Measurements from ENCODE around the gene PDHA2. TPM values are rescaled to one million over a fixed set of nuclear protein-coding genes. Genes with fewer than 3 reads are reported as not detected.
"Not testable (repeated sequence)": the region's sequence is repeated elsewhere in the genome, so short reads cannot be mapped to it uniquely, and the experiment has no call there.

Gene PDHA2
- total RNA-seq (ENCODE audit: insufficient read depth, low replicate concordance): 0.48 TPM

DNA sequence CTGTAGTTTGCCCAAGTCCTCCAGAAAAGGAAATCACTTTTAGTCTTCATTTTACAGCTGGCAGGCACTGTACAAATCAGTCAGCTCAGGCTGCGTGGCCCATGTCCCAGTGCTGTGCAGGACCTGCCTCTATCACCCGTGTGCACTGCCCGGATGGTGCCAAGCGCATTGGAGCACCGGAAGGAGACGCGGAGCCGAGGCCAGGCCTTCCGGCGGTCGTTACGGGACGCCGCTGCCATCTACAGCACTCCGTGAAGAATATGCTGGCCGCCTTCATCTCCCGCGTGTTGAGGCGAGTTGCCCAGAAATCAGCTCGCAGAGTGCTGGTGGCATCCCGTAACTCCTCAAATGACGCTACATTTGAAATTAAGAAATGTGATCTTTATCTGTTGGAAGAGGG lies at the start of gene PDHA2:
Gene PDHA2, plus strand, starts transcription at position 203 of the 400 bp plus-strand sequence. Its CDS starts 58 bp downstream, at position 261.
- DNase-seq (ENCODE audit: low spot score): no peak

DNA sequence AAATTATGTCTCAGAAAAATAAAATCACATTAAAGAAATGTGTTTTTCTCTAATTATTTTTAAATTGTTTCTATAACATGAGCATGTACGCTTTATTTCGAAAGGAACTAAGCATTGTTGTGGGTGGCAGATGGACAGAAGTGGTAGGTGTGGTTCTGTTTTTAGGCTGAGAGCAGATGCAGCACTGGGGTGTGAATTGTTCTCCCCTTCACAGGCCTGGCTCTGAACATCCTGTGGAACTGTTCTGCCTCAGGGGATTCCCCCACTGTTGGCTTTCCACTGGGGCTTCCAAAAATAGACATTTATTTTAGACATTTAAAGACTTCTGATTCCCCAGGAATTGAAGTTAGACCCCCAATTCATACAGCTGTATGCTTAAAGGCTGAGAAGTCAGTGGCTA lies 41.9 kb upstream of the PDHA2 start:
- DNase-seq (ENCODE audit: low spot score): no peak

DNA sequence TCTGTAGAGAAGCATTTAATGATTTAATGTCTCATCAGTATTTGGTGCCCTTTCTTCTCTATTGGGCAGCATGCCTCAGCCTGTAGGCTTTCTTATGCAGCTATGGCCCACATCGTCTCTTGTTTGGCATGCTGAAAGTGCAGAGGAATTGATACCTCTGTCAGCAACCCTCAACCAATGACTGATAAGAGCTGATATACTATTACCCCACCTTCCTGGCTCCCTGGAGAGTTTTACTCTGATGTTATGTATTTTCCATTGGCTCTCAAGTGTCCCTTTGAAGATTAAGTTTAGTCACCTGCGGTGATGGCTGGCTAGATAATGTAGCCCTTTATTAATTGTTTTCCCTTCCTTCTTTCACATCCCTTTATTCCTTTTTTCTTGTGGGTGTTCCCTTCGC lies 41.2 kb upstream of the PDHA2 start:
- no peak for DNase-seq (ENCODE audit: low spot score)

DNA sequence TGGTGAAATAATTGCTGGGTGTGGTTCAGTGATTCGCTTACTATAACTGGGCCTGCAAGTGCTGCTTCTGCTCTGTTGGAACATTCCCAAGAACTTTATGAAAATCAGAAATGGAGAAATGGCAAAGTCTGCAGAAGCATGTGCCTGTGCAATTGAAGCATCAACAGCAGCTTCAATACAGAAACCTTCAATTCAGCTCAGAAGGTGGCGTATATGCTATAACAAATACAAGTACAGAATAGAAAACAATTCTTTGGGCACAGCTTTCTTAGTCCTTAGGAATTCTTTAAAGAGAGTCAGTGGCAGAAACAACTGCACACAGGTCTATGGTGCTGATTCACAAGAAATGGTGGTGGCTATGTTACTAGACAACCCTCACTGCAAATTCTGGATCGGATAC lies 18.0 kb upstream of the PDHA2 start:
- DNase-seq (ENCODE audit: low spot score): peak; percentile 22

DNA sequence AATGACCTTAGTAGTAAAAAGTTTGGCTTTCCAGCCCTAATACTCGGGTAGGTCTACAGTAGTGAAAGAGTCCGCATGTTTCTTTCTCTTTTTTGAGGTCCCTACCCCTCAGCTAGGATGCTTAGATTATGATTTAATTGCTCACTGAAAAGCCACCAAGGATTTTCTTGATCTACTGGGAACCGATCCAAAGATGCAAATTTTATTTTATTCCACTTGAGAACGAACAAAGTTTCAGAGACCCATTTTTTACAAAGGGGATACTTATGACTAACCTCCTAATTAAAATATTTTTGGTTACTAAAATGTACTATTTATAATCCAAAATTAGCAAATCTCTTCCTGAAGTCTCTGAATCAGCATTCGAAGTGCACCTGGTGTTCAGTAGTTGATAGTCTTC lies 14.3 kb upstream of the PDHA2 start:
- no peak for DNase-seq (ENCODE audit: low spot score)

DNA sequence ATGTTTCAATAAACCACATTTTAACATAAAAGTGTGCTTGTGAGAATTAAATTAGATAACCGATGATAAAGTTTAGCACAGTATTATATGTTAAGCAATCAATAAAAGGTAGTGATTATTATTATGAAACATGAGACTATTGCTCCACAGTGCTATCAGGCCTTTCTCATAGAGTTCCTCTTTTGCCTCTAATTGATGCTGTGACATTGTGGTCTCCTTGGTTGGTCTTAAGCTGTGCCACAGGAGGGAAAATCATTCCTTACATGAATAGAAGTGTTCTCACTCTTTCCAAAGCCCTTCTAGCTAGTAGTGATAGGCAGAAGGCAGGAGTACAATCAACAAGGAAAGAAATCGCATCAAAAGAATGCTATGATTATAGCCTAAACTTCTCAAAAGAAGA lies 9.2 kb upstream of the PDHA2 start:
- DNase-seq (ENCODE audit: low spot score): no peak

DNA sequence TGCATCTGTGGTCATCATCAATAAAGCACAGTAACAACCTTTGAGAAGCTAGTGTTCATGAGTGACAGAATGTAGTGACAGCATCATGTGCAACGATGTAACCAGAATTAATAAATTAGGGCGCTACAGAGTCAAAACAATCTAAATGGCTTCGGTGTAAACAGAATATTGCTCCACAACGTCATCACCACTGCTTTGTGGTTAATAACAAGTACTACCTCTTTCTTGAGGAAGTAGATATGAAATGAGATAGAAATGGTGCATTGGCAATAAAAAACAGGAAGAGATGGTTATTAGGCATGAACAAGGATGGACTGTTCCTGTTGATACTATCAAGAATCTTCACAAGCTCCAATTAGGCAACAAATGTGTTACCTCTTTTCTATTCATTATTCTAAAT lies 8.7 kb upstream of the PDHA2 start:
- DNase-seq (ENCODE audit: low spot score): no peak

DNA sequence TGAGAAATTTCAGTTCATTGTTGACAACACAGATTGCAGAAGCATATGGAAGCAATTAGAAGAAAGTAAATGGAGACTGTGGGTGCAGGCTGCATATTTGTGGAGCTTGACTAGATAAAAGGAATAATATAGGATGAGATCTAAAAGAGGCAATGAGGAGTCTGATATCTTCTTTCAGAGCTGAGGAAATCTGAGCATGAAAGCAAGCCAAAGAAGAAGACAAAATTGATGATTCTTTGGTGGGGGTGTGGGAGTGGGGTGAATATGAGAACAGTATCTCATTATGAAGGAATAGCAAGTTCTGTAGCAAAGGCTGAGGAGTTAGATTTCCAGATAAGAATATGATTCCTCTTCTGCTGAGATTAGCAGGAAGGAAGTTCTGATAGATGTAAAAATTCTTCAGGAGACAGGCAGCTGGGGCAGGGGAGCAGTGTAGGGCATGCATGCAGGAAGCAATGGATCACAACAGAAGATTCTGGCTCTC lies 6.1 kb upstream of the PDHA2 start:
- peak; percentile 27 for DNase-seq (ENCODE audit: low spot score)

DNA sequence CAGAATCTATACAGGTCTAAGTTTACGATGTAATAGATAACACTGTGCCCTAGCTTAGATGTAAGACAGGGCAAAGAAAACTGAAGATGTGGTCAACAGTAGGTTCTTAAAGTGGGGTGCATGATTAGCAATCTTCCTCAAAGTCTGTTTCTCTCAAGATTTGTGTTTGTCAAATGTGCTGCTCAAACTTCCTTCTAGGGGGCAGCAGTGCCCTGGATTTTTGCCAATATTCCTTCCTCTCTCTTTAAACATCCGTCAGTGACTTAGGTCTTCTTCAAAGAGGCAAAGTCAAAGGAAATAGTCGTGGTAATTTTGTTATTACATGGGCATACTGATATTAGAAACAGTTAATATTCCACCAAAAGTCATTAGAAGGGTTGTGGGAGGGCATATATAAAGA lies 4.2 kb upstream of the PDHA2 start:
- no peak for DNase-seq (ENCODE audit: low spot score)

DNA sequence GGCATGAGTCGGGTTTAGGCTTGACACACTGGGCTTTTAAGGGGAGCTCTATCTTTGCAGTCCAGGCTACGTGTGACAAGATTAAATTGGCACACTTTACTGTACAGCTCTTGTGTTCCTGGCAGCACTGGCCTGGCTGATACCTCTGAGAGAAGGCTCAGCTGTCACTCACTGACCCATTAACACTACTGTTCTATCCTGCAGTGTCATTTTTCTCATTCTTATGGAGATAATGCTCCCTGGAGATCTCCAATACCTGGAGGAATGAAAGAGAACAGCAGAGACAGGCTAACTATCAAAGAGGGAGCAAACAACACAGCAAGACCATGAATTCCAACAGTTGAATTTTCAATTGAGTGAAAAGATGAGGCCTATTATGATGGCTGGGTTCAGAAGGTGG lies 1.7 kb upstream of the PDHA2 start:
- no peak for DNase-seq (ENCODE audit: low spot score)

DNA sequence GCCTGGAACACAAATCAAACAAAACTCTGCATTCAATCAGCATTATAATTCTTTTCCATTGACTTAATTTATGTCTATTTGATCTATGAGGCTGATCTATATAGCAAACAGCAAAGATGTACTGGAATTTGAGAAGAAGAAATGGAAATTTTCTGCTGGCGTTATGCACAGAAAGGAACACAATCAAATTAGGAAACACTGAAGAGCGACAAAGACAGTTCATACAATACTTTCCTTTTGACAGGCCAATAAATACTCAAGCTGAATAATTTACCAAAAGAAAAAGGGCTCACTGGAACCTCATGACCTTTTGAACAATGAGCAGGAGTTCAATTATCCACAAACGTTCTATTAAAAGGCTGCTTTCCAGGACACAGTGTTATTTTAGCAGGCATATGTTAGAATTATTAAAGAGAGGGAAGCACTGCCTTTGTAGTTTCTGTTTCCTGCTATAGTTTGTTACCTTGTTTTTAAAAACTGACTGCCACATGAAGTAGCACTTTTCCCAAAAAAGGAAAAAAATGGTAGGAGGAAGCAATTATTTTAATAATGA lies 8.1 kb downstream of the PDHA2 start:
- no peak for DNase-seq (ENCODE audit: low spot score)

DNA sequence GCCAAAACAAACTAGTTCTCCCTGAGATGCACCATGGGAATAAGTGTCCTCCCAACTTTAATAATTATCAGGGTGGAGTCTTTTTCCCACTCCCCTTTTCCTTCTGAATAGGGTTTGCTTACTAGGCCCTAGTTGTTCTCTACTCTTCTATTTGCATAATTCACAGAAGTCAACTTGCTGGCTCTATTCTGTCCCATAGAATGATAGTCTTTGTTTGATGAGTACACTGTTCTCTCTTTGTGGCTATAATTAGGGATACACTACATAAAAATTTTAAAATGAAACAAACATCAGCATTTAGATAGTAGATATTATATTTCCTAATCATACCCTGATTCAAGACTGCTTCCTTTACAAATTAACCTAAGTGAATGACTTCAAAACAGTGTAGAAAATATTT lies 10.3 kb downstream of the PDHA2 start:
- DNase-seq (ENCODE audit: low spot score): no peak

DNA sequence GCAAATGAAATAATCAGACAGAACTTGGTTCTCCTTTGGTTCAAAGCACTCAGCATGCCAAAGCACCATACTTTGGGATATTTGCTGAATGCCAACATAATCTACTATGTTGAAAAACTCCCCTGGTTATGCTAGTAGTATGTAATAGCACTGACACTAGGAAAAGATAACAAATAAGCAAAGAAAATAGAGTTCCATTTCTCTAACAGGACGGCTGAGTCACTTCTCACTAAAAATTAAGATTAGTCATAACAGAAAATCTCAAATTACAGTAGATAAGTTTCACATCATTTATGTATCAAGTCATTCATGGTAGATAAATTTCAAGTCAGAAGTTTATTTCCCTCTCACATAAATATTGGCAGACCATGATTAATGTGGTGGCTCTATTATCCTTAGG lies 17.9 kb downstream of the PDHA2 start:
- DNase-seq (ENCODE audit: low spot score): no peak

DNA sequence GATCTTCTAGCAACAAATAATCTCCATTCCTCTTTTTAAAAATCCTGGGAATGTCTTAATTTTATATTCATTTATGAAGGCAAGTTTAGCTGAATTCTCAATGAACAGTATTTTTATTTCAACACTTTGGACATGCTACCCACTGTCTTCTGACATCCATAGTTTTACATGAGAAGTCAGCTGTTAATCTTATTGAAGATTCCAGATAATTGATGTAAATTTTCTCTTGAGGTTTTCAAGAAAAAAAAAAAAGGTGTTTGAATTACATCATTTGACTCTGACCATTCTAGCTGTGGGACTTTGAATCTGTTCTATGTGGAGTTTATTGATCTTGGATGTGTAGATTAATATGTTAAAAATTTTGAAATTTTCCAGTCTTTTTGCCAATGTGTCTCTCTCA lies 28.0 kb downstream of the PDHA2 start:
- no peak for DNase-seq (ENCODE audit: low spot score)

DNA sequence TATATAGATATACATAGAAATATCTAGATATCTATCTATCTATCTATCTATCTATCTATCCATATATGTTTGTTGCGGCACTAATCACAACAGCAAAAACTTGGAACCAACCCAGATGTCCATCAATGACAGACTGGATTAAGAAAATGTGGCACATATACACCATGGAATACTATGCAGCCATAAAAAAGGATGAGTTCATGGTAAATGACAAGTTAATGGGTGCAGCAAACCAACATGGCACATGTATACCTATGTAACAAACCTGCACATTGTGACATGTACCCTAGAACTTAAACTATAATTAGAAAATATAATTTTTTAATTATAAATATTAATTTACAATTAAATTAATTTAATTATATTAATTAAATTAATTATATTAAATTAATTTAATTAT lies 29.5 kb downstream of the PDHA2 start:
- DNase-seq (ENCODE audit: low spot score): not testable (repeated sequence)

DNA sequence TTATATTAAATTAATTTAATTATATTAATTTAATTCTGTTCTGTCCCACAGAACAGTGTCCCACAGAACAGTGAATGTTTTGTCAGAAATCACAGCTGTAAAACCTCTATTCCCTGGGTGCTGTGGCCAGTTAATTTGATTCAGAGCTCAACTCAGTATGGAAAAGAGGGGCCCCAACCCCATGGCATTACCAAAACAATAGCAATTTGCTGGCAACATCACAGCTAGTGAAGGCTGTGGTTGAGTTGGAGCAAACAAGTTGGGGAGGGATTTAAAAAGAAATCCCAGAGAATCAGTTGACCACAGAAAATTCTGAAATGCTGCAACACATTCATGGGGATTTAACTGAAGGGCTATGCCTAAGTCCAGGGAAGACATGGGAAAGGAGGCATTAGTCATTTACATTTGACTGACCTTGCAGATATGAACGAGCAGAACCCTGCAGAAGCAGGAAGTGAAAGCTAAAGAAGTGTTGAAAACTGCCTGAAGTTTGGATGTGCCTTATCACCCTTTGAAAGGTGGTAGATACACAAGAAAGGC lies 30.1 kb downstream of the PDHA2 start:
- DNase-seq (ENCODE audit: low spot score): no peak

DNA sequence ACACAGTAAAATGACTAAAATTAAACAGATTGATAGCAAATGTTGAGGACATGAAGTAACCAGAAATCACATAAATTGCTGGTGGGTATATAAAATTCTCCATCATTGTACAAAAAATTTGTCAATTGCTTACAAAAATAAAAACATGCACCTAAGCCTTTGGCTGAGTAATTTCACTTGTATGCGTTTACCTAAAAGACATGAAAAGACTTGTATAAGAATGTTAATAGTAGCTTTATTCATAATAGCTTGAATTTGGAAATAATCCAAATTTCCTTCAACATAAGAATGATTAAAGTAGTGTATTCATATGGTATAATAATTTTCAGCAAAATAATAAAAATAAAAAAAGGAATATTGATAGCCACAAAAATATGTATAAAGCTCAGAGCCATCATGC lies 37.7 kb downstream of the PDHA2 start:
- no peak for DNase-seq (ENCODE audit: low spot score)

DNA sequence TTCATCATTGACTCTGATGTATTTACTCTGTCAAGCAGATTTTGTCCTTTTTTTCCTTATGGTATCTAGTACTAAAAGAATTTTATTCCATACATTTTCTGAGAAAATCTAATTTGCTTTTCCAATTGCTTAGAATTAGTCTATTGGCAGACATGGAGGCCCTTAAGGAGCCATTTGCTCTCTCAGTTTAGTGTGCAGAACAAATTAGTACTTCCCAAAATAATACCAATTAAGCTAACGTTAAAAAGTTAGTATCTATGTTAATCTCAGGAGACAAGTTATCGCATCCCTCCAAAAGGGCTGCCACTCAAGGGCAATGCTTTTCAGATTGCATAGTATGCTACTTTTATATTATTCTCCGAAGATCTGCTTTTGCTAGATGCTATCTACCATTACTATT lies 47.7 kb downstream of the PDHA2 start:
- no peak for DNase-seq (ENCODE audit: low spot score)

DNA sequence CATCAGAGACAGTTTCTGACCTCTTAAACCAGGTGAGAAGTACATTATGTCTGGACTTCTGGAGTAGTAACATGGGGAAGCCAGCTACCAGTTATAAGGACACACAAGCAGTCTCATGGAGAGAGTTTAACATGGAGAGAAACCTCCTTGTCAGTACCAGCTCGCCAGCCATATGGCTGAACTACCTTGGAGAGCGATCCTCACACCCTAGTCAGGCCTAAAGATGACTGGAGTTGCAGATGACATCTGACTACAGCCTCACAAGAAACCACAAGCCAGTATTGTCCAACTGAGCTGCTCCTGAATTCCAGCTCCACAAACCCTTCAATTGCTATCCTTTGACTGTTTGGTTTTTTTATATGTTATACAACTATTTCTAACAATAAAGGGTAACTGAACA lies 49.8 kb downstream of the PDHA2 start:
- DNase-seq (ENCODE audit: low spot score): no peak
